Measurements from ENCODE around the gene C1QTNF2. TPM values are rescaled to one million over a fixed set of nuclear protein-coding genes. Genes with fewer than 3 reads are reported as not detected.

The C1QTNF2 gene
- total RNA-seq, 4 donors from 2014 or later: 1.5 to 5.7 (median 3.3) TPM

- WGBS, 2 donors: 75 to 80% methylated on average over 8 of the region's 8 CpGs
- H3K36me3 ChIP-seq: peaks cover 0 to 36% (median 0%) of the 10 kb centered on the region in 3 donors
- H3K4me3 ChIP-seq: no peak overlapping the region
- H3K27ac ChIP-seq: no peak overlapping the region
- peaks cover 0 to 28% (median 7%) of the 10 kb centered on the region in 4 donors for H3K9me3 ChIP-seq
- H3K4me1 ChIP-seq: peaks cover 0 to 8% (median 0%) of the 10 kb centered on the region in 4 donors
- TF ChIP-seq EP300 (IDR thresholded peaks at IDR 0.05) (no peak), CTCF (IDR thresholded peaks at IDR 0.05) (peak in 4 of 5 experiments; percentile 23 to 47 (median 27)), POLR2A (IDR thresholded peaks at IDR 0.05) (no peak)
- DNase-seq (ENCODE audit: low spot score in 2 of 2): no peak
- H3K27me3 ChIP-seq: no peaks in the 10 kb centered on the region
Measured at GRCh38 chr5:160390787-160391696, 20.6 kb upstream of the C1QTNF2 start.

GRCh38 chr5:160387445-160387844 is 17.0 kb upstream of the C1QTNF2 start:
- Histone ChIP-seq H3K36me3 (peaks cover 0 to 12% (median 0%) of the 10 kb centered on the region in 3 donors), H3K27ac (no peak overlapping the region), H3K27me3 (no peaks in the 10 kb centered on the region), H3K4me1 (no peaks in the 10 kb centered on the region), H3K9me3 (peaks cover 0 to 38% (median 7%) of the 10 kb centered on the region in 4 donors), H3K4me3 (no peak overlapping the region)
- no peak for DNase-seq (ENCODE audit: low spot score in 2 of 2)
- WGBS, 2 donors: 86 to 88% methylated on average over 1 of the region's 1 CpG
- no peak for TF ChIP-seq POLR2A (IDR thresholded peaks at IDR 0.05)
- TF ChIP-seq CTCF (IDR thresholded peaks at IDR 0.05): no peak
- TF ChIP-seq EP300 (IDR thresholded peaks at IDR 0.05): no peak

- TF ChIP-seq POLR2A (IDR thresholded peaks at IDR 0.05): no peak
- TF ChIP-seq CTCF (IDR thresholded peaks at IDR 0.05): no peak
- no peak for TF ChIP-seq EP300 (IDR thresholded peaks at IDR 0.05)
- H3K4me1 ChIP-seq: no peaks in the 10 kb centered on the region
- DNase-seq (ENCODE audit: low spot score in 2 of 2): no peak
Measured at GRCh38 chr5:160385496-160385895, 15.1 kb upstream of the C1QTNF2 start.

GRCh38 chr5:160384681-160385080 is 14.3 kb upstream of the C1QTNF2 start:
- WGBS, 2 donors: 85 to 100% methylated on average over 1 of the region's 1 CpG
- no peak for DNase-seq (ENCODE audit: low spot score in 2 of 2)
- TF ChIP-seq POLR2A (IDR thresholded peaks at IDR 0.05) (no peak), EP300 (IDR thresholded peaks at IDR 0.05) (no peak), CTCF (IDR thresholded peaks at IDR 0.05) (no peak)
- peaks cover 0 to 38% (median 7%) of the 10 kb centered on the region in 4 donors for H3K9me3 ChIP-seq
- peaks cover 0 to 12% (median 0%) of the 10 kb centered on the region in 3 donors for H3K36me3 ChIP-seq
- H3K4me3 ChIP-seq: no peak overlapping the region
- H3K27me3 ChIP-seq: no peaks in the 10 kb centered on the region
- no peak overlapping the region for H3K27ac ChIP-seq
- H3K4me1 ChIP-seq: no peaks in the 10 kb centered on the region

More at GRCh38 chr5:160385496-160385895, 15.1 kb upstream of the C1QTNF2 start:
- peaks cover 0 to 12% (median 0%) of the 10 kb centered on the region in 3 donors for H3K36me3 ChIP-seq
- H3K27ac ChIP-seq: no peak overlapping the region
- no peaks in the 10 kb centered on the region for H3K27me3 ChIP-seq
- H3K4me3 ChIP-seq: no peak overlapping the region
- H3K9me3 ChIP-seq: peaks cover 0 to 38% (median 7%) of the 10 kb centered on the region in 4 donors

GRCh38 chr5:160382346-160382745 is 11.9 kb upstream of the C1QTNF2 start:
- Histone ChIP-seq H3K9me3 (peaks cover 0 to 23% (median 3%) of the 10 kb centered on the region in 4 donors), H3K4me1 (no peaks in the 10 kb centered on the region), H3K27ac (no peak overlapping the region), H3K4me3 (no peak overlapping the region), H3K27me3 (no peaks in the 10 kb centered on the region), H3K36me3 (peaks cover 0 to 5% (median 0%) of the 10 kb centered on the region in 3 donors)
- 48 to 50% methylated on average over 3 of the region's 3 CpGs for WGBS, 2 donors
- TF ChIP-seq POLR2A (IDR thresholded peaks at IDR 0.05) (no peak), EP300 (IDR thresholded peaks at IDR 0.05) (no peak), CTCF (IDR thresholded peaks at IDR 0.05) (no peak)
- DNase-seq (ENCODE audit: low spot score in 2 of 2): no peak
